GM23338 (cell line): Measurements from ENCODE around the gene TBC1D14. TPM values are rescaled to one million over a fixed set of nuclear protein-coding genes. Genes with fewer than 3 reads are reported as not detected.

Source experiments
- ATAC-seq: fragments of 200-7000 bp; cut with Tn5 transposase; 3 replicates; pipeline ENCODE4 v1.9.1; 2020
- DNase-seq: peaks from one replicate; pipeline ENCODE4 v3.0.0-alpha.2; 2015; ENCODE audit warnings: low spot score
- H2AFZ ChIP-seq: fragments of 200-600 bp; sonication (generic); 2 replicates; pipeline ENCODE4 v1.8.0; 2016; ENCODE audit warnings: antibody characterized with exemption, mild to moderate bottlenecking, moderate library complexity
- H3F3A ChIP-seq: fragments of 200-600 bp; sonication (generic); replicated peaks from 2 replicates; pipeline ENCODE4 v1.8.0; 2017; ENCODE audit warnings: antibody characterized with exemption, mixed run types, low read depth
- H3K27ac ChIP-seq: fragments of 200-600 bp; sonication (generic); 2 replicates; pipeline ENCODE4 v1.6.1; 2016; ENCODE audit warnings: low read depth
- H3K27me3 ChIP-seq: fragments of 200-600 bp; sonication (generic); 2 replicates; pipeline ENCODE4 v1.8.0; 2016; ENCODE audit warnings: mild to moderate bottlenecking, mixed run types, moderate library complexity; ENCODE audit not compliant: insufficient read depth
- H3K36me3 ChIP-seq: fragments of 200-600 bp; sonication (generic); 2 replicates; pipeline ENCODE4 v1.8.0; 2016; ENCODE audit warnings: mild to moderate bottlenecking; ENCODE audit not compliant: insufficient read depth
- H3K4me1 ChIP-seq: fragments of 200-600 bp; sonication (generic); 2 replicates; pipeline ENCODE4 v1.8.0; 2016; ENCODE audit warnings: mild to moderate bottlenecking, moderate library complexity; ENCODE audit not compliant: insufficient read depth
- H3K4me2 ChIP-seq: fragments of 200-600 bp; sonication (generic); 2 replicates; pipeline ENCODE4 v1.7.1; 2017; ENCODE audit warnings: mixed run types
- H3K4me3 ChIP-seq: fragments of 200-600 bp; sonication (generic); 2 replicates; pipeline ENCODE4 v1.6.1; 2016; ENCODE audit warnings: mixed run types
- H3K79me2 ChIP-seq: fragments of 200-600 bp; sonication (generic); replicated peaks from 2 replicates; pipeline ENCODE4 v1.8.0; 2017; ENCODE audit warnings: mild to moderate bottlenecking; ENCODE audit not compliant: insufficient read depth
- H3K9me2 ChIP-seq: fragments of 200-600 bp; sonication (generic); 2 replicates; pipeline ENCODE4 v1.8.0; 2017; ENCODE audit not compliant: insufficient read depth
- H4K20me1 ChIP-seq: fragments of 200-600 bp; sonication (generic); replicated peaks from 2 replicates; pipeline ENCODE4 v1.8.0; 2017; ENCODE audit warnings: mild to moderate bottlenecking; ENCODE audit not compliant: insufficient read depth
- H3K27ac Mint-ChIP-seq: 2 replicates; pipeline ENCODE4 v1.8.0; 2020; ENCODE audit warnings: inconsistent platforms, mild to moderate bottlenecking, moderate library complexity, mixed read lengths
- H3K27me3 Mint-ChIP-seq: 3 replicates; pipeline ENCODE4 v1.8.0; 2022; ENCODE audit warnings: low read depth, mild to moderate bottlenecking, moderate library complexity, mixed read lengths, inconsistent platforms; ENCODE audit not compliant: insufficient read depth, poor library complexity
- H3K36me3 Mint-ChIP-seq: 3 replicates; pipeline ENCODE4 v1.8.0; 2021; ENCODE audit warnings: low read depth, mild to moderate bottlenecking, inconsistent platforms, moderate library complexity, mixed read lengths
- H3K4me1 Mint-ChIP-seq: 3 replicates; pipeline ENCODE4 v1.8.0; 2020; ENCODE audit warnings: mild to moderate bottlenecking, inconsistent platforms, mixed read lengths
- H3K4me3 Mint-ChIP-seq: 3 replicates; pipeline ENCODE4 v1.8.0; 2021; ENCODE audit warnings: moderate library complexity, mild to moderate bottlenecking, inconsistent platforms, mixed read lengths
- H3K9me3 Mint-ChIP-seq: 3 replicates; pipeline ENCODE4 v1.8.0; 2020; ENCODE audit warnings: moderate library complexity, mild to moderate bottlenecking, inconsistent platforms, mixed read lengths
- CREB1 ChIP-seq: fragments of 250-450 bp; sonication (Bioruptor Pico); IDR thresholded peaks from 2 replicates; pipeline ENCODE4 v1.5.0; 2020; ENCODE audit warnings: low read depth, mild to moderate bottlenecking, moderate library complexity
- CTCF ChIP-seq, 2 experiments: fragments of 200-600 bp in 1 of 2; sonication (generic) in 1 of 2; conservative IDR thresholded peaks; 2 replicates each; pipeline versions ENCODE4 v1.5.1 to v1.6.1; 2016 to 2017; ENCODE audit warnings: antibody characterized with exemption in 2 of 2, low read depth in 2 of 2, mild to moderate bottlenecking in 2 of 2, moderate library complexity in 1 of 2
- ETS1 ChIP-seq: IDR thresholded peaks from 2 replicates; pipeline ENCODE4 v1.6.1; 2016; ENCODE audit warnings: antibody characterized with exemption
- EZH2 ChIP-seq: fragments of 200-600 bp; sonication (generic); IDR thresholded peaks from one replicate; pipeline ENCODE4 v1.8.0; 2017; ENCODE audit warnings: antibody characterized with exemption, mild to moderate bottlenecking, low read depth; ENCODE audit not compliant: unreplicated experiment
- POLR2AphosphoS5 ChIP-seq: IDR thresholded peaks from 2 replicates; pipeline ENCODE4 v1.6.1; 2016; ENCODE audit warnings: antibody characterized with exemption, low read depth
- STAT1 ChIP-seq: IDR thresholded peaks from one replicate; pipeline ENCODE4 v1.6.1; 2016; ENCODE audit warnings: antibody characterized with exemption; ENCODE audit not compliant: unreplicated experiment
- ZNF331 ChIP-seq: fragments of 250-450 bp; sonication (Bioruptor Pico); IDR thresholded peaks from 2 replicates; pipeline ENCODE4 v1.5.0; 2020; ENCODE audit warnings: low read depth, mild to moderate bottlenecking, moderate library complexity
- polyA plus RNA-seq: library from polyadenylated mRNA; unstranded; fragments of >200 nt; fragmentation: Nextera tagmentation; extraction: Ambion mirVana; gene quantifications from 2 replicates; pipeline ENCODE4 v1.2.1, GENCODE V29; 2016
- total RNA-seq: library from RNA; depleted of rRNA; stranded (reverse); fragments of >200 nt; shearing (Covaris generic); gene quantifications from 2 replicates; pipeline ENCODE4 v1.2.3, GENCODE V29; 2014

The TBC1D14 gene
- total and polyA plus RNA-seq, 2 experiments from 2014 or later: 18.2 to 59.7 TPM

- peak overlapping the region; percentile 96 for H3K27ac ChIP-seq
- H3K36me3 ChIP-seq: no peaks in the 10 kb centered on the region
- H3K9me2 ChIP-seq: no peaks in the 10 kb centered on the region
- peaks cover 24% of the 10 kb centered on the region for H3K4me1 ChIP-seq
- H2AFZ ChIP-seq: no peak overlapping the region
- no peaks in the 10 kb centered on the region for H3K27me3 ChIP-seq
- Mint-ChIP-seq H3K27me3 (peaks cover 8% of the 10 kb centered on the region), H3K27ac (peak overlapping the region; percentile 95), H3K36me3 (peaks cover 6% of the 10 kb centered on the region; the same call in 2 of the 3 replicates), H3K4me1 (peaks cover 45% of the 10 kb centered on the region), H3K4me3 (peak overlapping the region; percentile 90), H3K9me3 (no peaks in the 10 kb centered on the region)
- H3K79me2 ChIP-seq: peaks cover 40% of the 10 kb centered on the region
- TF ChIP-seq ZNF331 (CRISPR knock-in tag): no peak
- peaks cover 19% of the 10 kb centered on the region for H4K20me1 ChIP-seq
- DNase-seq (peak; percentile 44), ATAC-seq (peak; percentile 21)
- peaks cover 4% of the 10 kb centered on the region; the same call in 1 of the 2 replicates for H3F3A ChIP-seq
- H3K4me3 ChIP-seq: peak overlapping the region; percentile 76
- H3K4me2 ChIP-seq: peak overlapping the region; percentile 91
These were observed 76.6 kb downstream of the TBC1D14 start for GRCh38 chr4:6986072-6986780.

- ATAC-seq (peak; percentile 83), DNase-seq (peak; percentile 97)
- Histone ChIP-seq H3K79me2 (peaks cover 48% of the 10 kb centered on the region), H2AFZ (peak overlapping the region; percentile 72; the same call in 1 of the 2 replicates), H3K27me3 (no peaks in the 10 kb centered on the region), H3F3A (peaks cover 4% of the 10 kb centered on the region; the same call in 1 of the 2 replicates), H4K20me1 (peaks cover 23% of the 10 kb centered on the region), H3K4me2 (peak overlapping the region; percentile 97), H3K9me2 (no peaks in the 10 kb centered on the region), H3K4me3 (peak overlapping the region; percentile 76), H3K4me1 (peaks cover 24% of the 10 kb centered on the region), H3K27ac (peak overlapping the region; percentile 96), H3K36me3 (no peaks in the 10 kb centered on the region)
- peak overlapping the region; percentile 97 for H3K4me3 Mint-ChIP-seq
- H3K27ac Mint-ChIP-seq: peak overlapping the region; percentile 96
- H3K27me3 Mint-ChIP-seq: peaks cover 8% of the 10 kb centered on the region
- TF ChIP-seq POLR2AphosphoS5 (peak; percentile 72), CREB1 (CRISPR knock-in tag) (peak; percentile 39; the same call in 1 of the 2 replicates), CTCF (conservative IDR thresholded peaks at IDR 0.05; ENCODE audit: low read depth in 2 of 2) (0 out of 4 replicates have a peak, but pooled peaks of 1 of the 2 experiments have one; percentile 2), EZH2 (no peak), ETS1 (peak; percentile 62; the same call in 1 of the 2 replicates), STAT1 (no peak)
- H3K4me1 Mint-ChIP-seq: peaks cover 48% of the 10 kb centered on the region
- no peaks in the 10 kb centered on the region for H3K9me3 Mint-ChIP-seq
- peaks cover 6% of the 10 kb centered on the region; the same call in 2 of the 3 replicates for H3K36me3 Mint-ChIP-seq
These were observed 77.4 kb downstream of the TBC1D14 start for GRCh38 chr4:6986781-6987587.
